HG02588 (cell line): ENCODE results near the gene RIPOR2.

Source experiments
- ATAC-seq: cut with Tn5 transposase; IDR thresholded peaks from one replicate; pipeline ENCODE4 v1.9.1; 2021; ENCODE audit warnings: mild to moderate bottlenecking, moderate library complexity; ENCODE audit not compliant: unreplicated experiment

RIPOR2 gene

GRCh38 chr6:24935366-24936152 lies at the start of gene RIPOR2:
TSS of gene RIPOR2 (minus strand) at chr6:24935960. CDS start at chr6:24935898, 62 bp downstream.
- peak; percentile 43 for ATAC-seq

- ATAC-seq: no peak
Observed at GRCh38 chr6:24985323-24985722, 49.6 kb upstream of the RIPOR2 start.

- ATAC-seq: no peak
Observed at GRCh38 chr6:24982231-24982630, 46.5 kb upstream of the RIPOR2 start.

GRCh38 chr6:24981386-24981760 lies 45.6 kb upstream of the RIPOR2 start:
- ATAC-seq: no peak

- ATAC-seq: no peak
Observed at GRCh38 chr6:24980507-24981385, 45.0 kb upstream of the RIPOR2 start.

GRCh38 chr6:24979176-24979575 lies 43.4 kb upstream of the RIPOR2 start:
- ATAC-seq: no peak

GRCh38 chr6:24974182-24975171 lies 38.7 kb upstream of the RIPOR2 start:
- peak; percentile 46 for ATAC-seq

- ATAC-seq: no peak
Observed at GRCh38 chr6:24972311-24972958, 36.7 kb upstream of the RIPOR2 start.

GRCh38 chr6:24971067-24971466 lies 35.3 kb upstream of the RIPOR2 start:
- no peak for ATAC-seq

GRCh38 chr6:24969343-24969860 lies 33.6 kb upstream of the RIPOR2 start:
- ATAC-seq: no peak

GRCh38 chr6:24968783-24969182 lies 33.0 kb upstream of the RIPOR2 start:
- no peak for ATAC-seq

GRCh38 chr6:24967211-24967610 lies 31.5 kb upstream of the RIPOR2 start:
- ATAC-seq: no peak

- ATAC-seq: no peak
Observed at GRCh38 chr6:24966381-24966780, 30.6 kb upstream of the RIPOR2 start.

GRCh38 chr6:24963887-24964570 lies 28.3 kb upstream of the RIPOR2 start:
- no peak for ATAC-seq

GRCh38 chr6:24963339-24963738 lies 27.6 kb upstream of the RIPOR2 start:
- no peak for ATAC-seq

GRCh38 chr6:24961852-24962251 lies 26.1 kb upstream of the RIPOR2 start:
- no peak for ATAC-seq

- ATAC-seq: no peak
Observed at GRCh38 chr6:24960991-24961475, 25.3 kb upstream of the RIPOR2 start.

- ATAC-seq: no peak
Observed at GRCh38 chr6:24959319-24959718, 23.6 kb upstream of the RIPOR2 start.

- ATAC-seq: no peak
Observed at GRCh38 chr6:24957199-24957598, 21.4 kb upstream of the RIPOR2 start.
